GM23338 (cell line): ENCODE data around the gene MBL2. TPM values are rescaled to one million over a fixed set of nuclear protein-coding genes. Genes with fewer than 3 reads are reported as not detected.

Experiments used
- ATAC-seq: fragments of 200-7000 bp; cut with Tn5 transposase; 3 replicates; pipeline ENCODE4 v1.9.1; 2020
- DNase-seq: peaks from one replicate; pipeline ENCODE4 v3.0.0-alpha.2; 2015; ENCODE audit warnings: low spot score
- H2AFZ ChIP-seq: fragments of 200-600 bp; sonication (generic); 2 replicates; pipeline ENCODE4 v1.8.0; 2016; ENCODE audit warnings: antibody characterized with exemption, mild to moderate bottlenecking, moderate library complexity
- H3F3A ChIP-seq: fragments of 200-600 bp; sonication (generic); replicated peaks from 2 replicates; pipeline ENCODE4 v1.8.0; 2017; ENCODE audit warnings: antibody characterized with exemption, mixed run types, low read depth
- H3K27ac ChIP-seq: fragments of 200-600 bp; sonication (generic); 2 replicates; pipeline ENCODE4 v1.6.1; 2016; ENCODE audit warnings: low read depth
- H3K27me3 ChIP-seq: fragments of 200-600 bp; sonication (generic); 2 replicates; pipeline ENCODE4 v1.8.0; 2016; ENCODE audit warnings: mild to moderate bottlenecking, mixed run types, moderate library complexity; ENCODE audit not compliant: insufficient read depth
- H3K36me3 ChIP-seq: fragments of 200-600 bp; sonication (generic); 2 replicates; pipeline ENCODE4 v1.8.0; 2016; ENCODE audit warnings: mild to moderate bottlenecking; ENCODE audit not compliant: insufficient read depth
- H3K4me1 ChIP-seq: fragments of 200-600 bp; sonication (generic); 2 replicates; pipeline ENCODE4 v1.8.0; 2016; ENCODE audit warnings: mild to moderate bottlenecking, moderate library complexity; ENCODE audit not compliant: insufficient read depth
- H3K4me2 ChIP-seq: fragments of 200-600 bp; sonication (generic); 2 replicates; pipeline ENCODE4 v1.7.1; 2017; ENCODE audit warnings: mixed run types
- H3K4me3 ChIP-seq: fragments of 200-600 bp; sonication (generic); 2 replicates; pipeline ENCODE4 v1.6.1; 2016; ENCODE audit warnings: mixed run types
- H3K79me2 ChIP-seq: fragments of 200-600 bp; sonication (generic); replicated peaks from 2 replicates; pipeline ENCODE4 v1.8.0; 2017; ENCODE audit warnings: mild to moderate bottlenecking; ENCODE audit not compliant: insufficient read depth
- H3K9me2 ChIP-seq: fragments of 200-600 bp; sonication (generic); 2 replicates; pipeline ENCODE4 v1.8.0; 2017; ENCODE audit not compliant: insufficient read depth
- H4K20me1 ChIP-seq: fragments of 200-600 bp; sonication (generic); replicated peaks from 2 replicates; pipeline ENCODE4 v1.8.0; 2017; ENCODE audit warnings: mild to moderate bottlenecking; ENCODE audit not compliant: insufficient read depth
- H3K27ac Mint-ChIP-seq: 2 replicates; pipeline ENCODE4 v1.8.0; 2020; ENCODE audit warnings: inconsistent platforms, mild to moderate bottlenecking, moderate library complexity, mixed read lengths
- H3K27me3 Mint-ChIP-seq: 3 replicates; pipeline ENCODE4 v1.8.0; 2022; ENCODE audit warnings: low read depth, mild to moderate bottlenecking, moderate library complexity, mixed read lengths, inconsistent platforms; ENCODE audit not compliant: insufficient read depth, poor library complexity
- H3K36me3 Mint-ChIP-seq: 3 replicates; pipeline ENCODE4 v1.8.0; 2021; ENCODE audit warnings: low read depth, mild to moderate bottlenecking, inconsistent platforms, moderate library complexity, mixed read lengths
- H3K4me1 Mint-ChIP-seq: 3 replicates; pipeline ENCODE4 v1.8.0; 2020; ENCODE audit warnings: mild to moderate bottlenecking, inconsistent platforms, mixed read lengths
- H3K4me3 Mint-ChIP-seq: 3 replicates; pipeline ENCODE4 v1.8.0; 2021; ENCODE audit warnings: moderate library complexity, mild to moderate bottlenecking, inconsistent platforms, mixed read lengths
- H3K9me3 Mint-ChIP-seq: 3 replicates; pipeline ENCODE4 v1.8.0; 2020; ENCODE audit warnings: moderate library complexity, mild to moderate bottlenecking, inconsistent platforms, mixed read lengths
- CREB1 ChIP-seq: fragments of 250-450 bp; sonication (Bioruptor Pico); IDR thresholded peaks from 2 replicates; pipeline ENCODE4 v1.5.0; 2020; ENCODE audit warnings: low read depth, mild to moderate bottlenecking, moderate library complexity
- CTCF ChIP-seq, 2 experiments: fragments of 200-600 bp in 1 of 2; sonication (generic) in 1 of 2; conservative IDR thresholded peaks; 2 replicates each; pipeline versions ENCODE4 v1.5.1 to v1.6.1; 2016 to 2017; ENCODE audit warnings: antibody characterized with exemption in 2 of 2, low read depth in 2 of 2, mild to moderate bottlenecking in 2 of 2, moderate library complexity in 1 of 2
- EZH2 ChIP-seq: fragments of 200-600 bp; sonication (generic); IDR thresholded peaks from one replicate; pipeline ENCODE4 v1.8.0; 2017; ENCODE audit warnings: antibody characterized with exemption, mild to moderate bottlenecking, low read depth; ENCODE audit not compliant: unreplicated experiment
- EZH2phosphoT487 ChIP-seq: fragments of 200-600 bp; sonication (generic); IDR thresholded peaks from one replicate; pipeline ENCODE4 v1.8.1; 2018; ENCODE audit warnings: antibody characterized with exemption; ENCODE audit not compliant: unreplicated experiment
- JUNB ChIP-seq: IDR thresholded peaks from one replicate; pipeline ENCODE4 v1.6.1; 2016; ENCODE audit warnings: antibody characterized with exemption; ENCODE audit not compliant: unreplicated experiment
- NANOG ChIP-seq: IDR thresholded peaks from 2 replicates; pipeline ENCODE4 v1.6.1; 2016; ENCODE audit warnings: antibody characterized with exemption, borderline replicate concordance
- REST ChIP-seq: IDR thresholded peaks from one replicate; pipeline ENCODE4 v1.6.1; 2018; ENCODE audit warnings: antibody characterized with exemption; ENCODE audit not compliant: unreplicated experiment
- STAT1 ChIP-seq: IDR thresholded peaks from one replicate; pipeline ENCODE4 v1.6.1; 2016; ENCODE audit warnings: antibody characterized with exemption; ENCODE audit not compliant: unreplicated experiment
- ZNF114 ChIP-seq: fragments of 250-450 bp; sonication (Bioruptor Pico); IDR thresholded peaks from 2 replicates; pipeline ENCODE4 v1.5.0; 2020; ENCODE audit warnings: mild to moderate bottlenecking, moderate library complexity
- ZNF331 ChIP-seq: fragments of 250-450 bp; sonication (Bioruptor Pico); IDR thresholded peaks from 2 replicates; pipeline ENCODE4 v1.5.0; 2020; ENCODE audit warnings: low read depth, mild to moderate bottlenecking, moderate library complexity
- ZNF462 ChIP-seq: fragments of 250-450 bp; sonication (Bioruptor Pico); IDR thresholded peaks from 2 replicates; pipeline ENCODE4 v1.5.0; 2020; ENCODE audit warnings: mild to moderate bottlenecking, moderate library complexity
- polyA plus RNA-seq: library from polyadenylated mRNA; unstranded; fragments of >200 nt; fragmentation: Nextera tagmentation; extraction: Ambion mirVana; gene quantifications from 2 replicates; pipeline ENCODE4 v1.2.1, GENCODE V29; 2016
- total RNA-seq: library from RNA; depleted of rRNA; stranded (reverse); fragments of >200 nt; shearing (Covaris generic); gene quantifications from 2 replicates; pipeline ENCODE4 v1.2.3, GENCODE V29; 2014

Gene MBL2
- total and polyA plus RNA-seq, 2 experiments from 2014 or later = not detected

GRCh38 chr10:52756966-52757365 is 15.6 kb downstream of the MBL2 start:
- H3K27ac Mint-ChIP-seq = no peak overlapping the region; the same call in 1 of the 2 replicates
- no peaks in the 10 kb centered on the region for H3K4me1 Mint-ChIP-seq
- no peaks in the 10 kb centered on the region for H3K36me3 Mint-ChIP-seq
- no peaks in the 10 kb centered on the region for H3K27me3 Mint-ChIP-seq
- Histone ChIP-seq H3K79me2 (no peaks in the 10 kb centered on the region), H3K4me1 (no peaks in the 10 kb centered on the region), H3K36me3 (no peaks in the 10 kb centered on the region), H3K9me2 (0 out of 2 replicates have a peak, but pooled peaks cover 5% of the 10 kb centered on the region), H2AFZ (peak overlapping the region; percentile 57), H3K4me3 (no peak overlapping the region), H3K27me3 (no peaks in the 10 kb centered on the region), H4K20me1 (no peaks in the 10 kb centered on the region), H3K27ac (no peak overlapping the region), H3F3A (no peaks in the 10 kb centered on the region), H3K4me2 (no peak overlapping the region)
- no peaks in the 10 kb centered on the region for H3K9me3 Mint-ChIP-seq
- ATAC-seq (no peak), DNase-seq (no peak)
- TF ChIP-seq NANOG (no peak), JUNB (no peak), REST (no peak), ZNF114 (CRISPR knock-in tag) (no peak), ZNF462 (CRISPR knock-in tag) (no peak), STAT1 (no peak), CTCF (conservative IDR thresholded peaks at IDR 0.05; ENCODE audit: low read depth in 2 of 2) (no peak), EZH2phosphoT487 (no peak), CREB1 (CRISPR knock-in tag) (no peak), EZH2 (no peak), ZNF331 (no peak)
- no peak overlapping the region for H3K4me3 Mint-ChIP-seq
